ENCODE results near the gene NFIC.
A peak's percentile ranks its signal among the peaks of the same experiment; 100 is the strongest.

Gene NFIC

GRCh38 chr19:3513229-3514140, 147.1 kb downstream of the NFIC start:
- DNase-seq, result no peak

GRCh38 chr19:3514930-3515329, 148.5 kb downstream of the NFIC start:
- no peak for DNase-seq

DNA sequence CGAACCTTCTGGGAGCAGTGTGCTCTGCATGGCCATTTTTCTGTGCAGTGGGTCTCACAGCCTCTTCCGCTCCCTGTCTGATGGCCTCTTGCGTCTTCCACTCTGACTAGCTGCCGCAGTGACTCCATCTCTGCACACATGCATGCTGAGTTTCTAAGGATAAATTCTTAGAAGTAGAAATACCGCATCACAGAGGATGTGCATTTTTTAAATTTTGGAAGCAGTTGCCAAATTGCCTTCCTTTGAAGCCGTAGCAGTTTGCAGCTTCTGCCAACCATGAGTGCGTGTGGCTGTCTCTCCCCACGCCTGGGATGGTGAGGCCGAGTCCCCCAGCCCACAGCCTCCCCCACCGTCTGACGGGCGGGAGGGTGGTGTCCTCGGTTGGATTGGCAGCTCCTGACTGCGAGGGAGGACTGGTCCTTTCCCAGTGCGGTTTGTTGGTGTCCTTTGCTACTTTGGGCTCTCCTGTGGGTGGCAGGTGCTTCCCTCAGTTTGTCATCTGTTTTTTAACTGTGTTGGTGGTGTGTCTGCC, 149.6 kb downstream of the NFIC start:
- DNase-seq, result no peak

DNA sequence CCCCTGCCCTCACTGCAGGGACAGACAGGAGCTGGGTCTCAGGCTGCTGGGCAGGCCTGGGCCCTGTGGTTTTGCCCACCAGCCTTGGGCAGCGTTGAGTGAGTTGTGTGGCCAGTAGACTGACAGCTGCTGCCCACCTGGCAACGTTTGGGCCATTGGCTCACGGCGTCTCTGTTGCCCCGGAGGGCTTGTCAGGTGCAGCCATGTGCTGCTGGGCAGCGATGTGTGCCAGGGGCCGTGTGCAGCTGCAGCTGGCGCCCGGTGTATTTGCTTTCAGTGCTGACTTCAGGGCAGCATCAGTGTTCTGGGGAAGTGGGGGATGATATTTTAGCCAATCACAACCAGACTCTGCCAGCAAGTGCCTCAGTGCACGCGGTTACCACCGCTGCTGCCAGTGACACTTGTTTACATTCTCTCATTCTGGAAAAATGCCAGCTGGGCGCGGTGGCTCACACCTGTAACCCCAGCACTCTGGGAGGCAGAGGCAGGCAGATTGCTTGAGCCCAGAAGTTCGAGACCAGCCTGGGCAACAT, 150.4 kb downstream of the NFIC start:
- DNase-seq, result peak in 1 of 2 experiments; percentile 34

- DNase-seq, result no peak
Observed at GRCh38 chr19:3517638-3518037, 151.3 kb downstream of the NFIC start.

GRCh38 chr19:3518255-3518654, 151.9 kb downstream of the NFIC start:
- no peak for DNase-seq

GRCh38 chr19:3518659-3519058, 152.3 kb downstream of the NFIC start:
- DNase-seq, result no peak
